Muscle of leg (tissue), 11 donors: ENCODE measurements around the gene DHRSX. TPM values are rescaled to one million over a fixed set of nuclear protein-coding genes. Genes with fewer than 3 reads are reported as not detected.
"Not testable (repeated sequence)": the region's sequence is repeated elsewhere in the genome, so short reads cannot be mapped to it uniquely, and the experiment has no call there.

Experiments used
- DNase-seq: peaks from one replicate; pipeline ENCODE4 v3.0.0; 2013
- H3K27ac ChIP-seq: one replicate; pipeline ENCODE4 v1.5.1; 2013; ENCODE audit warnings: mild to moderate bottlenecking, low read length, control low read depth
- H3K27me3 ChIP-seq: one replicate; pipeline ENCODE4 v1.6.1; 2013; ENCODE audit warnings: low read length; ENCODE audit not compliant: control insufficient read depth, insufficient read depth
- H3K36me3 ChIP-seq: one replicate; pipeline ENCODE4 v1.6.1; 2013; ENCODE audit warnings: low read length; ENCODE audit not compliant: control insufficient read depth, insufficient read depth
- H3K4me1 ChIP-seq: one replicate; pipeline ENCODE4 v1.6.1; 2013; ENCODE audit warnings: low read length; ENCODE audit not compliant: control insufficient read depth, insufficient read depth
- H3K4me3 ChIP-seq: one replicate; pipeline ENCODE4 v1.5.1; 2013; ENCODE audit warnings: low read length, control low read depth
- H3K9me3 ChIP-seq: replicated peaks from 2 replicates; pipeline ENCODE4 v1.6.1; 2013; ENCODE audit warnings: low read depth, low read length; ENCODE audit not compliant: control insufficient read depth
- WGBS: methylation state at CpG from one replicate; pipeline ENCODE4 v1.1.5; 2013; ENCODE audit warnings: missing lambda C conversion rate; ENCODE audit not compliant: insufficient coverage; 5-methylcytosine and 5-hydroxymethylcytosine counted together
- polyA plus RNA-seq, 8 donors: library from polyadenylated mRNA; unstranded; fragments of 120-200 nt; gene quantifications; one replicate each; pipeline versions ENCODE4 v1.2.1 to v1.2.3, GENCODE V29; 2013; ENCODE audit warnings: inconsistent platforms in 1 of 8, low replicate concordance in 1 of 8; ENCODE audit not compliant: insufficient read length in 8 of 8, insufficient read depth in 1 of 8
- total RNA-seq: library from RNA; stranded (reverse); fragments of 120-200 nt; gene quantifications from one replicate; pipeline ENCODE4 v1.2.4, GENCODE V29; 2013

The DHRSX gene
- total and polyA plus RNA-seq, 9 donors, result 11.4 to 19.1 (median 14.4) TPM

GRCh38 chrX:2466876-2467656, 33.7 kb downstream of the DHRSX start:
- DNase-seq, result no peak
- Histone ChIP-seq H3K4me1 (no peaks in the 10 kb centered on the region), H3K27ac (no peak overlapping the region), H3K27me3 (no peaks in the 10 kb centered on the region), H3K4me3 (no peak overlapping the region), H3K36me3 (no peaks in the 10 kb centered on the region), H3K9me3 (no peaks in the 10 kb centered on the region)
- 63% methylated on average over 9 of the region's 20 CpGs for WGBS

- Histone ChIP-seq H3K4me3 (no peak overlapping the region), H3K27ac (no peak overlapping the region), H3K27me3 (no peaks in the 10 kb centered on the region), H3K9me3 (no peaks in the 10 kb centered on the region), H3K36me3 (no peaks in the 10 kb centered on the region), H3K4me1 (no peaks in the 10 kb centered on the region)
- WGBS, result 82% methylated on average over 12 of the region's 15 CpGs
- DNase-seq, result no peak
Observed at GRCh38 chrX:2464677-2465166, 36.1 kb downstream of the DHRSX start.

- Histone ChIP-seq H3K36me3 (no peaks in the 10 kb centered on the region), H3K27ac (no peak overlapping the region), H3K27me3 (no peaks in the 10 kb centered on the region), H3K9me3 (no peaks in the 10 kb centered on the region), H3K4me1 (no peaks in the 10 kb centered on the region), H3K4me3 (no peak overlapping the region)
- 78% methylated on average over 24 of the region's 31 CpGs for WGBS
- DNase-seq, result no peak
Observed at GRCh38 chrX:2463973-2464676, 36.7 kb downstream of the DHRSX start.

GRCh38 chrX:2463481-2463880, 37.3 kb downstream of the DHRSX start:
- not testable (repeated sequence) for H3K27me3 ChIP-seq, DNase-seq
- WGBS, result 70% methylated on average over 9 of the region's 10 CpGs

GRCh38 chrX:2462780-2463179, 38.0 kb downstream of the DHRSX start:
- H3K36me3 ChIP-seq, result no peaks in the 10 kb centered on the region

More at GRCh38 chrX:2463481-2463880, 37.3 kb downstream of the DHRSX start:
- H3K27ac ChIP-seq, H3K9me3 ChIP-seq, H3K4me1 ChIP-seq, H3K36me3 ChIP-seq, H3K4me3 ChIP-seq: not testable (repeated sequence)

GRCh38 chrX:2462074-2462473, 38.7 kb downstream of the DHRSX start:
- Histone ChIP-seq H3K36me3 (no peaks in the 10 kb centered on the region), H3K9me3 (no peaks in the 10 kb centered on the region), H3K27ac (no peak overlapping the region), H3K4me1 (no peaks in the 10 kb centered on the region), H3K27me3 (no peaks in the 10 kb centered on the region), H3K4me3 (no peak overlapping the region)
- WGBS, result 80% methylated on average over 1 of the region's 5 CpGs
- DNase-seq, result no peak

More at GRCh38 chrX:2462780-2463179, 38.0 kb downstream of the DHRSX start:
- Histone ChIP-seq H3K9me3 (no peaks in the 10 kb centered on the region), H3K4me1 (no peaks in the 10 kb centered on the region), H3K27me3 (no peaks in the 10 kb centered on the region), H3K4me3 (no peak overlapping the region), H3K27ac (no peak overlapping the region)
- no peak for DNase-seq
- WGBS, result no CpG with 5 or more reads among the region's 3 CpGs

- Histone ChIP-seq H3K27me3 (no peaks in the 10 kb centered on the region), H3K4me1 (no peaks in the 10 kb centered on the region), H3K4me3 (no peak overlapping the region), H3K27ac (no peak overlapping the region), H3K9me3 (no peaks in the 10 kb centered on the region), H3K36me3 (no peaks in the 10 kb centered on the region)
- WGBS, result 89% methylated on average over 4 of the region's 8 CpGs
- DNase-seq, result no peak
Observed at GRCh38 chrX:2461711-2462016, 39.1 kb downstream of the DHRSX start.

- 70% methylated on average over 2 of the region's 17 CpGs for WGBS
- H3K9me3 ChIP-seq, H3K4me3 ChIP-seq, H3K27ac ChIP-seq, H3K4me1 ChIP-seq, DNase-seq, H3K36me3 ChIP-seq, H3K27me3 ChIP-seq: not testable (repeated sequence)
Observed at GRCh38 chrX:2460821-2461710, 39.7 kb downstream of the DHRSX start.

- WGBS, result no CpG with 5 or more reads among the region's 10 CpGs
- H3K27ac ChIP-seq, result not testable (repeated sequence)
Observed at GRCh38 chrX:2460048-2460447, 40.7 kb downstream of the DHRSX start.

GRCh38 chrX:2458309-2458708, 42.5 kb downstream of the DHRSX start:
- 100% methylated on average over 2 of the region's 6 CpGs for whole genome bisulfite sequencing
- no peak overlapping the region for H3K4me3 ChIP-seq
- no peak for DNase-seq
- no peaks in the 10 kb centered on the region for H3K27me3 ChIP-seq
- H3K27ac ChIP-seq, result no peak overlapping the region
- no peaks in the 10 kb centered on the region for H3K4me1 ChIP-seq
- no peaks in the 10 kb centered on the region for H3K9me3 ChIP-seq
- H3K36me3 ChIP-seq, result no peaks in the 10 kb centered on the region

More at GRCh38 chrX:2460048-2460447, 40.7 kb downstream of the DHRSX start:
- not testable (repeated sequence) for H3K27me3 ChIP-seq, H3K4me1 ChIP-seq, H3K4me3 ChIP-seq, H3K36me3 ChIP-seq, H3K9me3 ChIP-seq, DNase-seq
